Cortex of kidney (tissue), 1 donor: ENCODE data around the gene RAB11FIP5.
"Not testable (repeated sequence)": the region's sequence is repeated elsewhere in the genome, so short reads cannot be mapped to it uniquely, and the experiment has no call there.

ENCODE experiments used
- DNase-seq: peaks from one replicate; lab custom pipeline; 2025; lab: John Stamatoyannopoulos, UW

RAB11FIP5 gene

DNA sequence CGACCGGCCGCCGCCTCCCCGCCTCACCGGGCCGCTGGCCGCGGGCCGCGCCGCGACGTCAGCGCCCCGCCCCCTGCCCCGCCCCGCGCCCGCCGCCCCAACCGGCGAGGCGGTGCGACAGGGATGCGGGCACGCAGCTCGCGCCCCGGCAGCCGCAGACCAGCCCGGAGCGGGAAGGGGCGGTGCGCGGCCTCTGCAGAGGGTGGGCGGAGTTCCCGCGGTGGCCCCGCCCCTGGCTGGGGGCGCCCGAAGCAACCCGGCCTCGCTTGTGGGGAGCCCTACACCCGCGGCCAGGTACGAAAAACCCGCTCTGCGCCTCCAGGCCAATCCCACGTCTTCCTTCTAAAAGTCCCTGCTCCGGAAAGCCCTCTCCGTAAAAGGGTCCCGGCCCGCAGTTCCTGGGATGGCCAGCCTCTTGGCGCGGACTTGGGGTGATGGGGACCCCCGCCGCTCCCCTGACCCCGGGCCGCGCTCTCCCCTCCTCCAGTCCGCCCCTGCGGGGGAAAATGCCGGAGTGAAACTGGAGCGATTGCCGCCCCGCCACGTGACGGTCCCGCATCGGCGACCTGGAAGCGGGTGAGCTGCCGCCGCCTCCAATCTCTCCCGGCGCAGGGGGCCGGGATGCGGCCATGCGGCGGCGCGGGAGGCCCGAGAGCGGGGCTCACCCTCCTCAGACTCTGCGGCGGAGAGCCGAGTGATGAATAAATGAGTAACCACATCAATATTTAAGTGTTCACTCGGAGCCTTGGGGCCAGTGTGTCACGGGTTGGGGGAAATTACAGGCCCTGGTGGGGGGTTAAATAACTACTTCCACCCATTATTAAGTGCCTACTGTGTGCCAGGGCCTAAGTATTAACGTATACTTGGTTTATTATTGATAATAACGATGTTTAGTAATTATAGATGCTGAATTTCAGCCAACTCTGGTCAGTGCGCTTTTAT lies at the start of gene RAB11FIP5:
Gene RAB11FIP5 (minus strand): TSS at position 36 of the 942 bp plus-strand sequence. CDS start 171 bp downstream, outside the sequence.
- peak; percentile 44 for DNase-seq

DNA sequence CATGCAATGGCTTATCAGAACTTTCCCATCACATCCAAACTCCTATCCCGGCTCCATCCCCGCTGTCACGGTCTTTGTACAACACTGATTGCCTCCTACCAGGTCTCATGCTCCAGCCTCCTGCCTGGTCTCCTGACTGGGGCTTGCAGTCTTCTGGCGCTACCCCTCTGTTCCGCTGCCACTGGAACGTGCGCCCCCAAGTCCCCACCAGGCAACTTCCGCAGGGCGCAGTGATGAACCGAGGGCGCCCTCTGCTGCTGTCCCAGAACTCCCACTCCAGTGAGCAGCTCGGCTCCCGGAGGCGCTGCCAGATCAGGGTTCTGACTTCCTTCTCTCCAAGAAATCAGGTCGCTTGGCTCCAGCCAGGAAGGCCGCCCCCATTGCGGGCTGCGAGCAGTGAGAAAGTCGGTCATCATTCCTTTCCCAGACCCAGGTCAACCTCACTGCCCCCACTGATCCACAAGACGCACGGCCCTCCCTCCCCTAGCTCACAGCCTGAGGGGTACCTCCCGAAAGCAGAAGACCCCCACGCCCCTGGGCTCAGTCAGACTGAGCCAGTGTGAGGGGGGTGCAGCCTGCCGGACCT lies 43.9 kb upstream of the RAB11FIP5 start:
- DNase-seq, result no peak

GRCh38 chr2:73142937-73143336 lies 30.2 kb upstream of the RAB11FIP5 start:
- no peak for DNase-seq

DNA sequence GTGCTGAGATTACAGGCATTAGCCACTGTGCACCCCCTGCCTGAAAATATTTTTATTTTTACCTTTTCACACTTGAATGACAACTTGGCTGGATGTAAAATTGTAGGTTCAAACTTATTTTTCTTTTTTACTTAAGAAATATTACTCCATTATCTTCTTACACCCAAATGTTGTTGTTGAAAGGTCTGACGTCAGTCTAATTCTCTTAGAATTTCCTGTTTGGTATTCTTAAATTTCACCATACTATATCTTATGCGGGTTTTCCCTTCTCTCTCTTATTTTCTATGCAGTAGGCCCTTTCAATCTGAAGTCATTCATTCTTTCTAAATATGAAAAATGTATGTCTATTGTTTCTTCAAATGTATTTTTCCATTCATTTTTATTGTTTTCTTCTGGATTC lies 29.1 kb upstream of the RAB11FIP5 start:
- no peak for DNase-seq

DNA sequence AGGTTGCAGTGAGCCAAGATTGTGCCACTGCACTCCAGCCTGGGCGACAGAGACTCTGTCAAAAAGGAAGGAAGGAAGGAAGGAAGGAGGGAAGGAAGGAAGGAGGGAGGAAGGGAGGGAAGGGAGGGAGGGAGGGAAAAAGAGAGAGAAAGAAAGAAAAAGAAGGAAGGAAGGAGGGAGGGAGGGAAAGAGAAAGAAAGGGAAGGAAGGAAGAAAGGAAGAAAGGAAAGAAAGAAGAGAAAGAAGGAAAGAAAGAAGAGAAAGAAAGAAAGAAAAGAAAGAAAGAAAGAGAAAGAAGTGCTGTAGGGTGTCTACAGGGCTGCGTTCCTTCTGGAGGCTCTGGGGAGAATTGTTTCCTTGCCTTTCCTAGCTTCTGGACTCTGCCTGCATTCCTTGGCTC lies 22.5 kb upstream of the RAB11FIP5 start:
- no peak for DNase-seq

DNA sequence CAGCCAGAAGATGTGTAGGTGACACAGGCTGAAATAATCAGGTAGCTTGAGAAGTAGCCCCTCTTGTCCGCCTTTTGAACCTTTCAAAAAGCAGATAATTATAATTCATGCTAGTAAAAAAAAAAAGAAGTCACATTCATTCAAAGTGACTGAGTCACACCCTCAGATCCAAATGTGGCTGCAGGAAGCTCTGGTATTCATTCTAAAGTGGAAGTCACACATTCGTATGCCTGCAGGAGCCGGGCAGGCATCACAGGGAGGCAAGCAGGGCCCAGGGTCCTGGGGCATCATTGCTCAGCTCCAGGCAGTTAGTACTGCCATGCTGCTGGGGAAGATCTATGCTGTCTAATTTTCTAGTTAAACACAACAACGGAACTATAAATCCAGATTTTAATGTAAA lies 21.7 kb upstream of the RAB11FIP5 start:
- DNase-seq, result no peak

- peak; percentile 12 for DNase-seq
Observed at GRCh38 chr2:73133566-73134197, 20.9 kb upstream of the RAB11FIP5 start.

DNA sequence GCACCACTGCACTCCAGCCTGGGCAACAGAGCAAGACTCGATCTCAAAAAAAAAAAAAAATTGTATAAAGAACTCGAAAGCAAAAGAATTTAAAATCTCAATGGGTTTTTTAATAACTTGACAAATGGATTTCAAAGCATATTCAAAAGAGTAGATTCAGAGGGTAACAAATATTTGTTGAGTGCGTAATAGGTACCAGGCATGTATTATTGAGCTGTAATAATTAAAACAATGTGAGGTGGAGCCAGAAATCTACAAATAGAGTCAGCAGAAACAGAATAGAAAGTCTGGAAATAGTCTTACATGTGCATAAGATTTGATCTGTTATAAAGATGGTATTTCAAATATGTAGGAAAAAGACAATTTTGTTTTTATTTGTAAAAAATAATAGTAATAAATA lies 19.1 kb upstream of the RAB11FIP5 start:
- DNase-seq, result no peak

DNA sequence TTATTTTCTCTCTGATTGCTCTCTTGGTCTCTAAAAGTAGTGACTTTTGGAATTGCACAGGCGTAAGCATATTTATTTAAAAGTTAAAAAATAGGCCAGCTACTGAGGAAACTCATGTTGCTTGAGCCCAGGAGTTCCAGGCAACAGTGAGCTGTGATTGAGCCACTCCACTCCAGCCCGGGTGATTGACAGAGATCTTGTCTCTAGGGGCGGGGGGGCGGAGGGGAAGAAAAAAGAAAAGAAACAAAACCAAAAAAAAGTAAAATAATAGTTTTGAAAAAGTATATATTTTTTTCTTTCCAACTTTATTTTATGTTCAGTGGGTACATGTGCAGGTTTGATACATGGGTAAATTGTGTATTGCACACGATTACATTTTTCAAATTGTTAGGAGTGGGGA lies 18.0 kb upstream of the RAB11FIP5 start:
- no peak for DNase-seq

- no peak for DNase-seq
Observed at GRCh38 chr2:73128841-73129535, 16.2 kb upstream of the RAB11FIP5 start.

DNA sequence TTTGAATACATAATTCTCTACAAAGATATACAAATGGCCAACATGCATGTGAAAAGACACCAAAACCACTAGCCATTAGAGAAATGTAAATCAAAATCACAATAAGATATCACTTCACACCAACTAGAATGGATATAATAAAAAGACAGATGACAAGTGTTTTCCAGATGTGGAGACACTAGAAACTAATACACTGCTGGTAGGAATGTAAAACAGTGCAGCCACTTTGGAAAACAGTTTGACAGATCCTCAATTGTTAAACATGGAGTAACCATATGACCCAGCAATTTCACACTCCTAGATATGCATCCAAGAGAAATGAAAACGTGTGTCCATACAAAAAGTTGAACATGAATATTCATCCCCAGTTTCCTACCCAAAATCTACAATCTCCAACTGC lies 9.8 kb upstream of the RAB11FIP5 start:
- DNase-seq, result no peak

DNA sequence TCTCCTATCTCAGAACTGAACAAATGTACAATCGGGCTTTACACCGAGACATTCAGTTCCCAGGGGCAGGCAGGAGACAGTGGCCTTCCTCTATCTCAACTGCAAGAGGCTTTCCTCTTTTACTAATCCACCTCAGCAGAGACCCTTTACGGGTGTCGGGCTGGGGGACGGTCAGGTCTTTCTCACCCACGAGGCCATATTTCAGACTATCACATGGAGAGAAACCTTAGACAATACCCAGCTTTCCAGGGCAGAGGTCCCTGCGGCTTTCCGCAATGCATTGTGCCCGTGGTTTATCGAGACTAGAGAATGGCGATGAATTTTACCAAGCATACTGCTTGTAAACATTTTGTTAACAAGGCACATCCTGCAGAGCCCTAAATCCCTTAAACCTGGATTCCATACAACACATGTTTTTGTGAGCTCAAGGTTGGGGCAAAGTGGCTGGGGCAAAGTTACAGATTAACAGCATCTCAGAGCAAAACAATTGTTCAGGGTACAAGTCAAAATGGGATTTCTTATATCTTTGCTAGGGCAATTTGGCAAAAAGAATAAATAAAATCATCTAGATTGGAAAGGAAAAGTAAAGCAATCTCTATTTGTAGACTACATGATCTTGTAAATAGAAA lies 7.0 kb upstream of the RAB11FIP5 start:
- DNase-seq, result not testable (repeated sequence)

GRCh38 chr2:73117441-73117840 lies 4.7 kb upstream of the RAB11FIP5 start:
- DNase-seq, result no peak

GRCh38 chr2:73116182-73116960 lies 3.6 kb upstream of the RAB11FIP5 start:
- DNase-seq, result no peak

- no peak for DNase-seq
Observed at GRCh38 chr2:73114273-73114867, 1.6 kb upstream of the RAB11FIP5 start.

GRCh38 chr2:73112026-73112912 lies 479 bp downstream of the RAB11FIP5 start:
- DNase-seq, result no peak

- no peak for DNase-seq
Observed at GRCh38 chr2:73111073-73112025, 1.4 kb downstream of the RAB11FIP5 start.
